ENCODE results near the gene SPOCK2.
"Not testable (repeated sequence)": the region's sequence is repeated elsewhere in the genome, so short reads cannot be mapped to it uniquely, and the experiment has no call there.

Gene SPOCK2, protein sequence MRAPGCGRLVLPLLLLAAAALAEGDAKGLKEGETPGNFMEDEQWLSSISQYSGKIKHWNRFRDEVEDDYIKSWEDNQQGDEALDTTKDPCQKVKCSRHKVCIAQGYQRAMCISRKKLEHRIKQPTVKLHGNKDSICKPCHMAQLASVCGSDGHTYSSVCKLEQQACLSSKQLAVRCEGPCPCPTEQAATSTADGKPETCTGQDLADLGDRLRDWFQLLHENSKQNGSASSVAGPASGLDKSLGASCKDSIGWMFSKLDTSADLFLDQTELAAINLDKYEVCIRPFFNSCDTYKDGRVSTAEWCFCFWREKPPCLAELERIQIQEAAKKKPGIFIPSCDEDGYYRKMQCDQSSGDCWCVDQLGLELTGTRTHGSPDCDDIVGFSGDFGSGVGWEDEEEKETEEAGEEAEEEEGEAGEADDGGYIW

DNA sequence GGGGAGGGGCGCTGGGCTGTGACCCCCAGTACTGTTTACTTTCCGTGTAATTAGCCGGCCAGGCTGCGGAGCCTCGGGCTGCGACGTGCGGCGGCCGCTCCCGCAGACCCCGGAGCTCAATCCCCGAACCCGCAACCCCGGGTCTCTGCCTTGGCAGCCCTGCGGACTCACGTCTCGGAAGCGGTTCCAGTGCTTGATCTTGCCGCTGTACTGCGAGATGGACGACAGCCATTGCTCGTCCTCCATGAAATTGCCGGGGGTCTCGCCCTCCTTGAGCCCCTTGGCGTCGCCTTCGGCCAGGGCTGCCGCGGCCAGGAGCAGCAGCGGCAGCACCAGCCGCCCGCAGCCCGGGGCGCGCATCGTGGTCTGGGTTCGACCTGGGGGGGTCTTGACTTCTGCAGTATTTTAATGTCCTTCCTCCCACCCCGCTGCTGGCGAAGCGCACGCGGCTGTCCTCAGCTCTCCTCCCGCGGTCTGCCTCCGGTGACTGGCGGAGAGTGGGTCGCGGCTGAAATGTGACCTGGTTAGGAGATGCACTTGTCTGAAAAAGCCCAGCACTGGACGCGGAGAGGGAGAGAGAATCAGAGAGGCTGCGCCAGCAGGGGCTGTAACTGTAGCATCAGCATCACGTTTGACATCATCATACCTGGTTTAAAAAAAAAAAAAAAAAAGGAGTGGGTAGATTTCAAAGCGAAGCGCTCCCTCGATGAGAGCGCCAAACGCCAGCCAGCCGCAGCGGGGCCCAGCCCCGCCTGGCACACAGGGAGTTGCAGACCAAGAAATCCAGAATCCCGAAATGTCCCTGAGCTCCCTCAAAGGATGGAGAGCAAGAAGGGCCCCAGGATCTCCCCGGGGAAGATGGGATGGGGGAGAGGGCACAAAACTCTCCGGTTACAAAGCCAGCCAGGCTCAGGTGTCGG is at the start of gene SPOCK2:
SPOCK2 (minus strand) TSS at position 583 of the 920 bp plus-strand sequence; CDS start at position 360, 223 bp downstream.
- FAIRE-seq: no peak

DNA sequence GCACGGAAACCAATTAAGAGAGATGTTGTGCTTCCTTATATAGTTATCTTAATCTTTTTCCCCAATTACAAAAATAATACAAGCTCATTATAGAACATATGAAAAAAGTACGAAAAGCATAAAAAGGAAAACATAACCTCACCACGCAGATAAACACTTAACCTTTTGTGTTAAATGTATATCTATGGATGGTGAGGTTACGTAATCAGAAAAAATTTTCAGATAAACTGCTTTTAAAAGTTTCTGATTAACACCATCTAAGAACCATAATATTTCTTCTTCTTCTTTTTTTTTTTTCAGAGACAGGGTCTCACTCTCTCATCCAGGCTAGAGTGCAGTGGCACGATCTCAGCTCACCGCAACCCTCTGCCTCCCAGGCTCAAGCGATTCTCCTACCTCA is 49.2 kb upstream of the SPOCK2 start:
- FAIRE-seq: no peak

DNA sequence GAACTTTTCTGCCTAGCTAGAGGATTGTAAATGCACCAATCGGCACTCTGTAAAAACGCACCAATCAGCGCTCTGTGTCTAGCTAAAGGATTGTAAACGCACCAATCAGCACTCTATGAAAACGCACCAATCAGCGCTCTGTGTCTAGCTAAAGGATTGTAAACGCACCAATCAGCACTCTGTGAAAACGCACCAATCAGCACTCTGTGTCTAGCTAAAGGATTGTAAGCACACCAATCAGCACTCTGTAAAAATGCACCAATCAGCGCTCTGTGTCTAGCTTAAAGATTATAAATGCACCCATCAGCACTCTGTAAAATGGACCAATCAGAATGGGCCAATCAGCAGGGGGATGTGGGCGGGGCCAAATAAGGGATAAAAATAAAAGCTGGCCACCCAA is 47.9 kb upstream of the SPOCK2 start:
- FAIRE-seq: not testable (repeated sequence)

DNA sequence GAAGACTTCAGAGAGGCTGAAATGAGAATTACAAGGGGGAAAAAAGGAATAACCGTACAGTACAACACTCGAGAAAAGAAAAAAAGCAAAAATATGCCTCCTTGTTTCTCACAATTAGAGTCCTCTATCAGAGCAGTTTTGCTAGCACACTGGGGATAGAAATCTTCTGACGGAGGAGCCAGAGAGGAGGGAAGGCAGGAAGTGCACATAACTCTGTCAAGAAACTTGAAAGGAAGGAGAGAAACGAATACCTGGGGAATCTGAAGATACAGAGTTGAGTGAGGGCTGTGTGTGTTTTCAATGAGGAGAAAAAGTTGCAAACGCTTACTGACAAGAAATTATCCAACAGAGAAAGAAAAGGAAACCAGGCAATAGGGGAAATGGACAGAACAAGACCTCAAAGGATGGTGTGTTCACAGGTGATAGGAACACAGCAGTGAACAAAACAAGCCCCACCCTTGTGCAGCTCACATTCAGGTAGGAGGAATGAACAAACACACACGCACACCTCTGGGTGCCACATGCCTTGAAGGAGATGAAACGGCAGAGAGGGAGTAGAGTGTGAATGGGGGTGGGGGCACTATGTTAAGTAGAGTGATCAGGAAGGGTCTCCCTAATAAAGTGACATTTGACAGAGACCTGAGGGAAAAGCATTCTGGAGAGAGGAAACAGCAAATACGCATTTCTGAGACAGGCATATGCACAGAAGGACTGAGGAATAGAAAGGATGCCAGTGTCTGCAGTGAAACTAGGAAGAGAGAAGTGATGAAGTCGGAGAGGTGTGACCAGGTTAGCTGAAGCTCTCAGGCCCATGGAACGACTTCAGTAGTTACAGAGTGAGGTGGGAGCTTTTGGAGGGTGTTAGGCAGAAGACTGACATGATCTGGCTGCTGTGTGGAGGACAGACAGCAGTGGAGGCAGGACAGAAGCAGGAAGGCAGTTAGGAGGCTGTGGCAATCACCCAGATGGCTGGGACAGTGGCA is 46.7 kb upstream of the SPOCK2 start:
- no peak for FAIRE-seq

DNA sequence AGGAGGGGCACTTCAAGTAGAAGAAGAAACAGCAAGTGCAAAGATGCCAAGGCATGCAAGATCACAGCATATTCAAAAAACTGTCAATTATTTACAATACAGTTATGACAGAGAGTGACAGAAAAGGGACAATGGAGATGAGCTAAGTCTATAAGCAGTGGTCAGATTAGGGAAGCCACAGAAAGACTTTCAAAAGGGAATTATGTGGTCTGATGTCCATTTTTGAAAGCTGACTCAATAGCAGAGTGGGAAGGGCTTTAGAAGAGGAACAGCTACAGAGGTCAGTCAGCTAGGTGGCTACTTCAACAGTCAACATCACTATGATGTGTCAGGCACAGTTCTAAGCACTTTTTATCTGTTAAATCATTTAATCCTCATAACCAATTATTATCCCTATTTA is 45.2 kb upstream of the SPOCK2 start:
- FAIRE-seq: no peak

DNA sequence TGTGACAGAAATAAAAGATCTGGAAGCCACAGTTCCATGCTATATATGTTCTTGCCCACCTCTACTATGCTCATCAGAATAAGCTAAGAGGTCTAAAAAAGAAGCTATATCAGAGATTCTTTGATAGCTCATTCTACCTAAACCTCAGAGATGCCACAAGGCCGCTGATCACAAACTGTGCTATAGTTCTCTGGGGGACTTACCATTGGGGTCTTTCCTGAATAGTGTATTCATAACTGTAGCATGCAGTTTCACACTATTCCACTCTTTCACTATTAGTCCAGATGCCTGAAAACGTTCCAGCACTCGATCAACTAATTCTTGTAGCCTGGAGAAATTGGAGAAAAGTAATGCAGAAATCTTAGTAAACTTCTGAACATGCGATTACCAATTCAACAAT is 44.5 kb upstream of the SPOCK2 start:
- no peak for FAIRE-seq

DNA sequence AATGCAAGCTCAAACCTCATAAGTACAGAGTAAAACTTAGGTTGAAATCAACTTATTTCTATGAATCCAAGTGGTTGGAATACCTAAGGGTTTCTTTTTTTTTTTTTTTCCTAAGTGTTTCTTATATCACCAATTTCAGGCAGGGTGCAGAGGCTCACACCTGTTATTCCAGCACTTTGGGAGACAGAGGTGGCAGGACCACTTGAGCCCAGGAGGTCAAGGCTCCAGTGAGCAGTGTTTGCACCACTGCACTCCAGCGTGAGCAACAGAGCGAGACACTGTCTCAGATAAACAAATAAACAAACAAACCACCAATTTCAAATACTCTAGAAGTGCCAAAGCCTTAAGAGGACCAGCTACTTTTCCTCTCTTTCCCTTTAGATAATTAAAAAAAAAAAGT is 39.2 kb upstream of the SPOCK2 start:
- FAIRE-seq: no peak

DNA sequence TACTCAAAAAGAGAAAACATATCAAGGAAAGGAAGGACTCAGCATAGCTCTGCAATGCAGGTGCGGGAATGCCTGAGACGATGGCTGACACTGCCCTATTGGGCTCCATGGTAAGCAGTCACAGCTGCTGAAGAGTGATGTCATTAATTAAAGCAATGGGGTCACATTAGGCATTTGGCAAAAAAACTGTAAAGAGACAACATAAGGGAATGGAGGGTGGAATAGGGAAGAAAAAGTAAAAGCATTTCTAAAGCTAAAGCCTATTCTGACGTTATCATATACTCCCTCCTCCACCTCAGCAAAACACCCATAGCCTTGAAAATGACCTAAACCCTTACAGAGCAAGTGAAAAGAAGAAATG is 38.5 kb upstream of the SPOCK2 start:
- FAIRE-seq: no peak

DNA sequence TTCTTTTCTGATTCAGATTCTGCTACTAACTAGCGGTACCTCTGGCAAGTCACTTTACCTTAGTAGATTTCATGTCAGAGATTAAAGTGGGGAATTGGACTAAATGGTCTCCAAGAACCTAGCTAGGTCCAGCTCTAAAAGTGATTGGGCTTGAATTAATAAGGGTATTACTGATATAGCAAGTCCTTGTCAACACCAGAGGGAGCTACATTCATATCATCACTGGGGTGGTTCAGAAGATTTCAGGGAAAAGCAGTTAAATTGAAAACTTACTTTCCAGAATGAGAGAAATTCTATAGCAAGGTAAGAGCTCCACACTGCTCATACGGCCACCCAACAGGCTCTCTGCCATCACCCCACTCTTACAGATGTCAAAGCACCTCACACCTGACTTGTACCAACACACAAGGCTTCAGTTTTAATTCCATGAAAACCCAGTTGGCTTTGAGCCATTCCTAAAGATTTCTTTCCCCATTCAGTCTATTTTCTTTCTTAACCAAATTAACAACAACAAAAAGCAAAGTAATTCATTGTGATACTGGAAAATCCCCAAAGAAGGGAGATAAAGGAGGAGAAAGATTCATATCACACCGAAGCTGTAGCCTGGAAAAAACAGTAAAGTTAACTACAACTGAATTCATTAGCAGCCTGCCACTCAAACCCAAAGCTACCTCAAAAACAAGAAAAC is 38.0 kb upstream of the SPOCK2 start:
- FAIRE-seq: no peak

DNA sequence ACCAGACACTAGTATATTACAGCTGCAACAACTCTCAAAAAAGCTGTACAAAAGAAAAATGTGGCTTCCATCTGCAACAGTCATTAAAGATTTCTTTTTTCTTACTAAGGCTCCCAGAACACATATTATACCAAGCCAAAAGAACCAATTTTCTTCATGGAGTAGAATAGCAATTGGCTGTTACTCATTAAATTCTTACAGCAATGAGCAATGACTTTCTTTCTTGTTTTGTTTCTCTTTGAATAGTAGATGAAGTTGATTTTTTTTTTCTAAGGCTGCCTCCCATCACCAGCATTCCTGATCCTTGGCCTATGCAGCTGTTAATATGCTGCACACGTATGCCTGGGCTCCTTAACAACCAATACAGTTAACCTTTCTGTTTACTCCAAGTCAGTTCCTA is 36.6 kb upstream of the SPOCK2 start:
- no peak for FAIRE-seq

DNA sequence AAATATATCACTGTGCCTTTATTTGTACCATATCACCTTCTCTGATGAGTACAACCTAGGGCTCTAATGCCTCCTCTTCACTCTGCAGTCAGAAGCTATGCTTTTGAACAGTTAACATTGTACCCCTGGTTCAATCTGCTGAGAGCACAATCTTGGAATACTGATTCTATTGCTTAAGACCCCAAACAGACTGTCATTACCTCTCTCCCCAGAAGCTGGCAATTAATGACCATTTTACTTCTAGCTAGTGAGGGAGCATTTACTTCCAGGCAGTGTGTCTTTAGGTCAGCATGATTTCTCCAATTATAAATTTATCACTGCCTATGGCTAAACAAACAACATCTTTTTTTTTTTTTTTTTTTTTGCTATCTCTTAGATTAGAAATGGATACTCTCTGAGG is 36.0 kb upstream of the SPOCK2 start:
- FAIRE-seq: no peak

DNA sequence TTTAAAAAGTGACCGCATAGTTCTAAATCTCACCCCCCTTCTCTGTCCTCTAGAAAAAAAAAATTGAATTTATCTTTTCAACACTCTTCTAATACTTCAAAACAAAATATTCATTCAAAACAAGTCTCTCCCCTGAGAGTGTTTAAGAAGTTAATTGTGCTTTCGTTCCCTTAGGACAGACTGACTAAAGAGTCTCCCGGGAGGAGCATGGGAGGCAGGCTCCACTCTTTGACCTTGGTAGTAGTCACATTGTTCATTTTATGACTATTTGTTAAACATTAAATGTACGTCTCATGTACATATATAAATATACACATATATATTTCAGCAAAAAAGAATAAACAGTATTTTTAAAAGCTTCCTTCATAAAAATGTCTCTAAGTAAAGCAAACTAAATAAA is 35.3 kb upstream of the SPOCK2 start:
- no peak for FAIRE-seq

DNA sequence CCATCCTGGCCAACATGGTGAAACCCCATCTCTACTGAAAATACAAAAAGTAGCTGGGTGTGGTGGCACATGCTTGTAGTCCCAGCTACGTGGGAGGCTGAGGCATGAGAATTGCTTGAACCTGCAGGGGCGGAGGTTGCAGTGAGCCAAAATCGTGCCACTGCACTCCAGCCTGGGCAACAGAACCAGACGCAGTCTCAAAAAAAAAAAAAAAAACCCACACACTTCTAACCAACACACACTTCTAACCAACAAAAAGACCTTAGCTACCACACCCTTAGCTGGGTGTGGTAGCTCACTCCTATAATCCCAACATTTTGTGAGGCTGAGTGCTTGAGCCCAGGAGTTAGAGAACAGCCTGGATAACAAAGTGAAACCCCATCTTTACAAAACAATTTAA is 33.9 kb upstream of the SPOCK2 start:
- FAIRE-seq: no peak

DNA sequence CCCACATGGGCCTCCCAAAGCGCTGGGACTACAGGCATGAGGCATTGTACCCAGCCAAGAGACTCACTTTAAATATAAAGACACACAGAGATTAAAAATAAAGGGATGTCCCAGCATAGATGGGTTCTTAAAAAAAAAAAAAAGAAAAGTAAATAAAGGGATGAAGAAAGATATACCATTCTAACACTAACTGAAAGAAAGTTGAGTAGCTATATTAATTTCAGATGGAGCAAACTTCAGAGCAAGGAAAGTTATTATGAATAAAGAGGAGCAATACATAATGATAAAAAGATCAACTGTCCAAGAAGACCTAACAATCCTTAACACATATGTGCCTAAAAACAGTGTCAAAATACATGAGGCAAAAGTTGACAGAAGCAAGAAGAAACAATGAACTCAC is 33.0 kb upstream of the SPOCK2 start:
- no peak for FAIRE-seq

DNA sequence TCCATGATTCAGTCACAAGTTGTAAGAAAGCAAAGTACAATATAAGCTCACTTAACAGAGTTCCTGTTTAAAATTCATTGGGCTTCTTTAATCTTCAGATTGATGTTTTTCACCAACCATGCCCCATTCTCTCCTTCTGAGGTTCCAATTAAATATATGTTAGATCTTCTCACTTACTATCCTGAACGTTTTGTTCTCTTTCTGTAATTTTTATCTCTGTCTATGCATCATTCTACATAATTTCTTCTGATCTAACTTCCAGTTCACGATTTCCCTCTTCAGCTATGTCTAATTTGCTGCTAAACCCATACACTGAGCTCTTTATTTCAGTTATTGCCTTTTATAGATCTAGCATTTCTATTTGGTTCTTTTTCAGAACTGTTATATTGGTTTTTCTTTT is 28.0 kb upstream of the SPOCK2 start:
- no peak for FAIRE-seq

DNA sequence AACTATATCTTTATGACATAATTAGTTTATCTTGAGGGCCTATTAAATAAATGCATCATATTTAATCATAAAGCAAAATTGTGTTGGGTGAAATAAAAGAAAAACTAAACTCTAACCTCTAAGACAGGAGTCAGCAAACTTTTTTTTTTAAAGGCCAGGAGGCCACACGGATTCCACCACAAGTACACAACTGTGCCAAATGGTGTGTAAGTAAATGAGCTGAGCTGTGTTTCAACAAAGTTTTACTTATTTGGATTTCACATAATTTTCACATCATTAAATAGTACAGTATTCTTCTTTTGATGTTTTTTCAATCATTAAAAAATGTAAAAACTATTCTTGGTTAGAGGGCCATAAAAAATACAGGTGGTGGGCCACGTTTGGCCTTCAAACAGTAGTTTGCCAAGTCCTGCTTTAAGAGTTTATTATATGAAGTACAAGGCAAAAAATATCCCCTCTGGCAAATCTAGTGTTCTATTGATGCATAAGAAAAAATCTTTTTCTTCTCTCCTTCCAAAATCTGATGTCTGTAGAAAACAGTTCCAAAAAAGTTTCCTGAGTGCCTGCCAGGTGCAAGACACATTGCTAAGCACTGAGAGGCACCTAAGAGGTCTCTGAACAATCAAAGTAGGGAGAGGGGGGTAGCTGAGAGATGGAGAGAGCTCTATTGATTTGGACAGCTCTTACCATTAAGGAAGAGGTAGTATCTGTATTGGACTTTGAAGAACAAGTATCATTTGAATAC is 26.5 kb upstream of the SPOCK2 start:
- FAIRE-seq: no peak

DNA sequence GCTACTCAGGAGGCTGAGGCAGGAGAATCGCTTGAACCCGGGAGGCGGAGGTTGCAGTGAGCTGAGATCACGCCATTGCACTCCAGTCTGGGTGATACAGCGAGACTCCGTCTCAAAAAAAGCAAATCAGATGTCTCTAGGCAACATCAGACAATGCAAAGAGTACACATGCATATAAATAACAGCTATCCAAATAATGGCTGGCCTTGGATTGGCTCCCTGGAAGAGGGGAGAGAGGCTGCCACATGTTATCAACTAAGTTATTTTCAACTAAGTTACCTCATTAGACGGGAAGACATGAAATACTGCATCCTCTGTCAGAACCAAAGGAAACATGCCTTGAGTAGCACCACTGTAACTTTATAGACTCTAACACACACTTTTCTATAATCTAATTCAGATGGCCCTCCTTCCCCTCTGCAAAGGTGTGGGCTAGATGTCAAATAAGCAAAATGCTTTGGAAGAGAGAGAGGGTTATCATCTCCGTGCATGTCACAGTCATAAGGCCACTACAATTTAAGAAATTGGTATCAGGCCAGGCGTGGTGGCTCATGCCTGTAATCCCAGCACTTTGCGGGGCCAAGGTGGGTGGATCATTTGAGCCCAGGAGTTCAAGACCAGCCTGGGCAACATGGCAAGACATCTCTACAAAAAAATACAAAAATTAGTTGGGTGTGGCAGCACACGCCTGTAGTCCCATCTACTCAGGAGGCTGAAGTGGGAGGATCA is 22.5 kb upstream of the SPOCK2 start:
- FAIRE-seq: no peak

DNA sequence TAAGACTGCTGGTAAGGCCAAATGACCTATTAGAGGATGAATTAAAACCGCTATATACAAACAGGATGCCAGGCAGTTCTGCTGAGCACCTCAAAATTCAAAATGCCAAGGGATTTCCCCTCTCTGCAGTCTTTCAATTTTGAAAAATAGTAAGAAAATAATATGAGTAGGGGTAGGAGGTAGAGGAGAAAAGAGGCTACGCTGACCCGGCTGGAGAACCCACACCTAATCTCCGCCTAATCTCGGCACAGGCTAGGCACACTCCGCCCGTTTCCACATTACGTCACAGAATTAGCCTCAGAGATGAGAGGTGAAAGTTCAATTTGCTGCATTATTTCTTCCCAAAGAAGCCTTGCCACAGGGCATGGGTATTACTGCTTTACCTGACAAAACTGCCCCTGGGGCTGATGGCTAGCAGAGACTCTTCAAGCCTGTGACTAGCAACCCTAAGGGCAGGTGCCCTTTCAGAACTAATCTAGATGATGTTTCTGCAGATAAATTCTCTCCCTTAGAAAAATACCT is 21.3 kb upstream of the SPOCK2 start:
- FAIRE-seq: no peak

DNA sequence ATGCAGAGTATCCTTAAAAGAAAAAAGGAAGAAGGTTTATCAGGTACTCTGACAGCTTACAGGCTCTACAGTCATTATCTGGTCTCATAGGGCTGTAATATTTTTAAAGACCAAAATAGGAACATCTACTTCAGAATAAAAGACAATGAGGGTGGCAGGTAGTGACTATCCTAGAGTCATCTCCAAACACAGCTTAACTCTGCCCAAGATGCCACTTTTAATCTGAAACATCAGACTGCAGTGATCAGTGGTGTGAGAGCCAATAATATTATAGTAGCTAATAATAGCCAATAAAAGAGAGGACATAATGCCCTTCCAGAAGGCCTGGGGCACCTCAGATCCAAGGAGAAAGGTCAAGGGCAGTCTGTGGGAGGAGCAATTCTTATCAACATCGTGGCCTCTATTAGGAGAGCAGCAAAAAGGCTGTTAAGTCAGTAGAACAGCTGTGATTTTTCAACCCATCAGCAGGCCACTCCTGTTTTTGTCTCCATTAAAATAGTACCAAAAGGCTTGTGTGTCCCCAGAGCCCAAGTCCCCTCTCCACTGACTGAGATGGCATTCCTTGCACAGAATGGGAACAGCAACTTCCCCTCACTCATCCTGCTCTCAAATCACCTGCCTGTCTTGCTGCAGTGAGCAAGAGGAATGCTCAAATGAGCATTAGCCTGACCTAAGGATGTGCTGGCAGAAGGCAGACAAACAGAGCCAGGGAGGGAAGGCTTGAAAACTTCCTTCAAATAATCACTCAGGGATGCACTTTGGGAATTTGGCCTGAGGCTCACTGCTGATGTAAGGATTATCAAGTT is 20.7 kb upstream of the SPOCK2 start:
- no peak for FAIRE-seq

DNA sequence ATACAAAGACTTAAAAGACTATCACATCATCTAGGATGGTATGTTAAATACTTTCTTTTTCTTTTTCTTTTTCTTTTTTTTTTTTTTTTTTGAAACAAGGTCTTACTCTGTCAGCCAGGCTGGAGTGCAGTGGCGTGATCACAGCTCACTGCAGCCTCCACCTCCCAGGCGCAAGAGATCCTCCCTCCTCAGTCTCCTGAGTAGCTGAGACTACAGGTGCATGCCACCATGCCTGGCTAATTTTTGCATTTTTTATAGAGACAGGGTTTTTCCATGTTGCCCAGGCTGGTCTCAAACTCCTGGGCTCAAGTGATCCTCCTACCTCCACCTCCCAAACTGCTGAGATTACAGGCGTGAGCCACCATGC is 19.6 kb upstream of the SPOCK2 start:
- FAIRE-seq: not testable (repeated sequence)

All from islet of Langerhans (tissue), 1 donor.